Panc1 (cell line): ENCODE measurements around the gene MACROD1. TPM values are rescaled to one million over a fixed set of nuclear protein-coding genes. Genes with fewer than 3 reads are reported as not detected.
A peak's percentile ranks its signal among the peaks of the same experiment; 100 is the strongest.

ENCODE experiments used
- ATAC-seq: fragments of 200-7000 bp; cut with Tn5 transposase; 2 replicates; pipeline ENCODE4 v1.9.1; 2020; ENCODE audit warnings: mild to moderate bottlenecking, moderate library complexity
- BruUV-seq: library from RNA; stranded (reverse); fragments of 400-500 nt; replicated peaks from 2 replicates; lab custom pipeline; 2021; lab: Mats Ljungman, UMichigan
- CTCF ChIA-PET: fragments of 300-600 bp; sonication (Branson Sonifier 250); formaldehyde crosslinking; loops from one replicate; lab custom pipeline; 2022; ENCODE audit warnings: antibody characterized with exemption; lab: Charles Lee
- POLR2A ChIA-PET: fragments of 300-600 bp; sonication (Branson Sonifier 250); formaldehyde crosslinking; loops from one replicate; lab custom pipeline; 2022; ENCODE audit warnings: antibody characterized with exemption; lab: Charles Lee
- DNase-seq: peaks from one replicate; pipeline ENCODE4 v3.0.0-alpha.2; 2010; ENCODE audit warnings: low read depth, low spot score
- H3K27ac ChIP-seq: 2 replicates; pipeline ENCODE4 v1.5.1; 2011; ENCODE audit warnings: mild to moderate bottlenecking, low read length, inconsistent platforms
- H3K27me3 ChIP-seq: fragments of 200-500 bp; sonication (Bioruptor generic); 2 replicates; pipeline ENCODE4 v1.6.0; 2014; ENCODE audit warnings: low read length, inconsistent platforms; ENCODE audit not compliant: control insufficient read depth, insufficient read depth
- H3K36me3 ChIP-seq: fragments of 200-500 bp; sonication (Bioruptor generic); 2 replicates; pipeline ENCODE4 v1.5.1; 2014; ENCODE audit warnings: inconsistent platforms, mild to moderate bottlenecking, low read length, moderate library complexity; ENCODE audit not compliant: control insufficient read depth, insufficient read depth
- H3K4me1 ChIP-seq: 2 replicates; pipeline ENCODE4 v1.5.1; 2011; ENCODE audit warnings: inconsistent platforms, mild to moderate bottlenecking, low read length, moderate library complexity; ENCODE audit not compliant: control insufficient read depth, insufficient read depth
- H3K4me3 ChIP-seq, 2 experiments: 2 replicates each; pipeline ENCODE4 v1.5.1; 2011 to 2012; ENCODE audit warnings: low read depth in 2 of 2, low read length in 2 of 2, mild to moderate bottlenecking in 2 of 2, inconsistent platforms in 1 of 2, moderate library complexity in 1 of 2
- H3K9me3 ChIP-seq: fragments of 200-500 bp; sonication (Bioruptor generic); 2 replicates; pipeline ENCODE4 v1.5.1; 2014; ENCODE audit warnings: low read depth, mild to moderate bottlenecking, inconsistent platforms, low read length, moderate library complexity; ENCODE audit not compliant: control insufficient read depth, insufficient read depth
- POLR2AphosphoS5 ChIP-seq: IDR thresholded peaks from 2 replicates; pipeline ENCODE4 v1.6.1; 2012; ENCODE audit warnings: mild to moderate bottlenecking, low read depth, low read length, moderate library complexity
- SIN3A ChIP-seq: IDR thresholded peaks from 2 replicates; pipeline ENCODE4 v1.6.1; 2012; ENCODE audit warnings: low read depth, mild to moderate bottlenecking, low read length, moderate library complexity, borderline replicate concordance; ENCODE audit not compliant: insufficient read depth
- TCF7L2 ChIP-seq: IDR thresholded peaks from 2 replicates; pipeline ENCODE4 v1.6.1; 2011; ENCODE audit warnings: mild to moderate bottlenecking, low read depth, low read length, inconsistent platforms
- in situ Hi-C: cut with HindIII; loops from 2 replicates; pipeline ENCODE4 v1.10.0; 2016; ENCODE audit warnings: low sequenced_read_pairs, low pct_unique_long_range_greater_than_20kb
- intact Hi-C: fragments of 100-400 bp; cut with micrococcal nuclease; formaldehyde crosslinking; loops from one replicate; pipeline ENCODE4 v1.10.0; 2022; ENCODE audit not compliant: unreplicated experiment
- total RNA-seq: library from RNA; stranded (reverse); gene quantifications from one replicate; pipeline ENCODE4 v1.2.1, GENCODE V29; 2021; ENCODE audit not compliant: unreplicated experiment
- TF ChIP-seq, protein P1 (sequence below): fragments of 450-650 bp; IDR thresholded peaks from 2 replicates; pipeline ENCODE4 v1.5.1; 2017; ENCODE audit warnings: mild to moderate bottlenecking
- TF ChIP-seq, protein P2 (sequence below), 2 experiments: IDR thresholded peaks; 2 replicates each; pipeline ENCODE4 v1.6.1; 2011 to 2012; ENCODE audit warnings: low read depth in 2 of 2, control low read depth in 1 of 2, low read length in 1 of 2, mild to moderate bottlenecking in 1 of 2, moderate library complexity in 1 of 2; ENCODE audit not compliant: insufficient read depth in 1 of 2

The MACROD1 gene
- total RNA-seq, 1 experiment from 2014 or later, result 16.8 TPM

DNA sequence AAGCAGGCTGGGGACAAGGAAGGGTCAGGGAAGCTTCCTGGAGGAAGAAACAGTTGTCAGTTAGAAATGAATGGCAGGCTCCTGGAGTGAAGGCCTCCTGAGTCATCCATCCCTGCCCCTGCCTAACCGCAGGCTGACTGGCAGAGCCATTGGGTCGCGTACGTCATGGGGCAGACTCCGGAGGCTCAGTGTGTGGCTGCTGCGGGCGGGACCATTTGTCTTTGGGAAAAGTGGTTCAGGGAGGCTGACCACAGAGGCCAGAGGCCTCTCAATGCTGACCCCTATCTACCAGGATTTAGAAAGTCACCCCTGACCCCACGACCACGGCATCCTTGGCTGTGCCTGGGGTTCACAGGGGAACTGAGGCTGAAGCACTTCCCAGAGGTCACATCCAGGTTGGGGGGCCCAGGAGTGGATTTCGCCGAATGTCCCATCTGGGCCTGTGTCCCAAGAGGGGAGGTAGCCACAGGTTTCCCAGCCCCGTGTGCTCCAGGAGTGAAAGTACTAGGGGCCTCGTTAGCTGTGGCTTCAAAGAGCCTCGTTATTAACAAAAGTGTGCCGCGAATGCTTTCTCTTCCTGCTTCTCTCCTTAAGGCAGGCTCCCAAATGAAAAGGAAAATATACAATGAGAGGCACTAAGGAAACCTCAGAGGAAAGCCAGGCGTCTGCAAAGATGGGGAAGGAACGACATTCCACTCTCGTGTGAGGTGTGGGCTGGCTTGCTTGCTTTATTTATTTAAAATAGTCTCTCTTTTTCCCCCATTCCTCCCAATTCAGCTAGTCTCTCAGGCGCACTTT, 71.3 kb downstream of the MACROD1 start:
- Histone ChIP-seq H3K27me3 (no peaks in the 10 kb centered on the region), H3K4me3 (no peak overlapping the region), H3K27ac (peak overlapping the region; percentile 89), H3K9me3 (no peaks in the 10 kb centered on the region), H3K4me1 (peaks cover 62% of the 10 kb centered on the region), H3K36me3 (no peaks in the 10 kb centered on the region)
- no peak for TF ChIP-seq POLR2AphosphoS5
- TF ChIP-seq SIN3A, result no peak
- TF ChIP-seq, protein P1, sequence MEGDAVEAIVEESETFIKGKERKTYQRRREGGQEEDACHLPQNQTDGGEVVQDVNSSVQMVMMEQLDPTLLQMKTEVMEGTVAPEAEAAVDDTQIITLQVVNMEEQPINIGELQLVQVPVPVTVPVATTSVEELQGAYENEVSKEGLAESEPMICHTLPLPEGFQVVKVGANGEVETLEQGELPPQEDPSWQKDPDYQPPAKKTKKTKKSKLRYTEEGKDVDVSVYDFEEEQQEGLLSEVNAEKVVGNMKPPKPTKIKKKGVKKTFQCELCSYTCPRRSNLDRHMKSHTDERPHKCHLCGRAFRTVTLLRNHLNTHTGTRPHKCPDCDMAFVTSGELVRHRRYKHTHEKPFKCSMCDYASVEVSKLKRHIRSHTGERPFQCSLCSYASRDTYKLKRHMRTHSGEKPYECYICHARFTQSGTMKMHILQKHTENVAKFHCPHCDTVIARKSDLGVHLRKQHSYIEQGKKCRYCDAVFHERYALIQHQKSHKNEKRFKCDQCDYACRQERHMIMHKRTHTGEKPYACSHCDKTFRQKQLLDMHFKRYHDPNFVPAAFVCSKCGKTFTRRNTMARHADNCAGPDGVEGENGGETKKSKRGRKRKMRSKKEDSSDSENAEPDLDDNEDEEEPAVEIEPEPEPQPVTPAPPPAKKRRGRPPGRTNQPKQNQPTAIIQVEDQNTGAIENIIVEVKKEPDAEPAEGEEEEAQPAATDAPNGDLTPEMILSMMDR, result peak; percentile 41; the same call in 1 of the 2 replicates
- TF ChIP-seq, protein P2, sequence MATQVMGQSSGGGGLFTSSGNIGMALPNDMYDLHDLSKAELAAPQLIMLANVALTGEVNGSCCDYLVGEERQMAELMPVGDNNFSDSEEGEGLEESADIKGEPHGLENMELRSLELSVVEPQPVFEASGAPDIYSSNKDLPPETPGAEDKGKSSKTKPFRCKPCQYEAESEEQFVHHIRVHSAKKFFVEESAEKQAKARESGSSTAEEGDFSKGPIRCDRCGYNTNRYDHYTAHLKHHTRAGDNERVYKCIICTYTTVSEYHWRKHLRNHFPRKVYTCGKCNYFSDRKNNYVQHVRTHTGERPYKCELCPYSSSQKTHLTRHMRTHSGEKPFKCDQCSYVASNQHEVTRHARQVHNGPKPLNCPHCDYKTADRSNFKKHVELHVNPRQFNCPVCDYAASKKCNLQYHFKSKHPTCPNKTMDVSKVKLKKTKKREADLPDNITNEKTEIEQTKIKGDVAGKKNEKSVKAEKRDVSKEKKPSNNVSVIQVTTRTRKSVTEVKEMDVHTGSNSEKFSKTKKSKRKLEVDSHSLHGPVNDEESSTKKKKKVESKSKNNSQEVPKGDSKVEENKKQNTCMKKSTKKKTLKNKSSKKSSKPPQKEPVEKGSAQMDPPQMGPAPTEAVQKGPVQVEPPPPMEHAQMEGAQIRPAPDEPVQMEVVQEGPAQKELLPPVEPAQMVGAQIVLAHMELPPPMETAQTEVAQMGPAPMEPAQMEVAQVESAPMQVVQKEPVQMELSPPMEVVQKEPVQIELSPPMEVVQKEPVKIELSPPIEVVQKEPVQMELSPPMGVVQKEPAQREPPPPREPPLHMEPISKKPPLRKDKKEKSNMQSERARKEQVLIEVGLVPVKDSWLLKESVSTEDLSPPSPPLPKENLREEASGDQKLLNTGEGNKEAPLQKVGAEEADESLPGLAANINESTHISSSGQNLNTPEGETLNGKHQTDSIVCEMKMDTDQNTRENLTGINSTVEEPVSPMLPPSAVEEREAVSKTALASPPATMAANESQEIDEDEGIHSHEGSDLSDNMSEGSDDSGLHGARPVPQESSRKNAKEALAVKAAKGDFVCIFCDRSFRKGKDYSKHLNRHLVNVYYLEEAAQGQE (IDR thresholded peaks at IDR 0.05; ENCODE audit: insufficient read depth in 1 of 2, low read depth in 2 of 2, low read length in 1 of 2), result no peak
- TF ChIP-seq TCF7L2, result peak; percentile 56; the same call in 1 of the 2 replicates
- no TSS peak for BruUV-seq
- ChIA-PET POLR2A (interaction anchor here (0.6 kb wide), 1 partner anchor 24 kb away, joined by 10 read pairs; no protein-coding TSS in a partner anchor), CTCF (interaction anchor here (0.6 to 0.7 kb wide), 3 partner anchors 56 to 1321 kb away, joined by 3 to 6 read pairs (median 4); no protein-coding TSS in a partner anchor)
- in situ Hi-C loops, result no loop called here
- ATAC-seq (peak; percentile 88), DNase-seq (peak; percentile 32)
- intact Hi-C loops, result no loop called here

DNA sequence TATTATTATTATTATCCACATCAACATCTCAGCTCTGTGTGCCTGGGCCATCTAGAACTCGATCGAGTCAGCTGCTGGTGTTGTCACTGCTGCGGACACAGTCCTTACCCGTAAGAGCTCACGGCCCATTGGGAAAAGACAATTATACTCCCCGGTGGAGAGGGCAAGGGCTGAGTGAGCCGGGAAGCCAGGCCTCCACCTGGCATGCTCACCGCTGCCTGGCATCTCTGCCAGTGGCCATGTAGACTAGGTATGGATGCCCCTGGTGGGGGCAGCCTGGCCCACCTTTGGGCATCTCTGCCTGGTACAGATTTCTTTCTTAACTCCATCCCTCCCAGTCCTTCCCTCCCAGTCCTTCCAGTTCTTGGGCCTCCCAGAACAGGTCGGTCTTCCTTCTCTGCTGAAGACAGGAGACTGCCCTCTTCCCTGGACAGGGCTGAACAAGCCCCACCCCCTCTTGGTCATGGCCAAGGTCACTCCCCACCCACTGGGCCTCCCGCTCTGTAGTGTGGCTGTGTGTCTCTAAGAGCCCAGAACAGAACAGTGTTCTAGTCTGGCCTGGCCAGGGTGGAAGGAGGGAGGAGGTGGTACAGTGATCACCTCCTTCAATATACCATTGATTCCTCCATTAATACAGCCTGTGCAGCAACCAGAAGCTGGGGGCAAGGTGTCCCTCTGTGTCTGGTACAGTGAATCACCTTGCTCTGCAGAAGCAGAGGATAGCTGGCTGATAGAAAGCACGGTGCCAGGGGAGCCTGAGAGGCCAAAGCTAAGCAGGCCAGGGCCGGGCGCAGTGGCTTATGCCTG, 72.5 kb downstream of the MACROD1 start:
- no TSS peak for BruUV-seq
- no peak for DNase-seq
- peak; percentile 13; the same call in 1 of the 2 replicates for ATAC-seq
- H3K36me3 ChIP-seq, result no peaks in the 10 kb centered on the region
- TF ChIP-seq POLR2AphosphoS5 (no peak), SIN3A (no peak), TCF7L2 (no peak)
- TF ChIP-seq, protein P1, result no peak
- TF ChIP-seq, protein P2 (IDR thresholded peaks at IDR 0.05; ENCODE audit: insufficient read depth in 1 of 2, low read depth in 2 of 2, low read length in 1 of 2), result no peak
- intact Hi-C loops, result no loop called here
- no peaks in the 10 kb centered on the region for H3K9me3 ChIP-seq
- POLR2A ChIA-PET, result no interaction called here
- H3K4me1 ChIP-seq, result peaks cover 70% of the 10 kb centered on the region
- H3K4me3 ChIP-seq, result no peak overlapping the region
- in situ Hi-C loops, result no loop called here
- peak overlapping the region; percentile 89 for H3K27ac ChIP-seq
- no peaks in the 10 kb centered on the region for H3K27me3 ChIP-seq
- CTCF ChIA-PET, result interaction anchor here (0.6 to 0.7 kb wide), 2 partner anchors 57 to 1320 kb away, joined by 3 to 4 read pairs; no protein-coding TSS in a partner anchor
